Measurements from ENCODE around the gene AHRR. TPM values are rescaled to one million over a fixed set of nuclear protein-coding genes. Genes with fewer than 3 reads are reported as not detected.
"Not testable (repeated sequence)": the region's sequence is repeated elsewhere in the genome, so short reads cannot be mapped to it uniquely, and the experiment has no call there.

The AHRR gene
- total RNA-seq, 6 experiments from 2014 or later: 0.06 to 0.81 (median 0.43) TPM

GRCh38 chr5:485946-486491 is 164.5 kb downstream of the AHRR start:
- no peak for TF ChIP-seq POLR2A (IDR thresholded peaks at IDR 0.05)
- TF ChIP-seq CTCF (IDR thresholded peaks at IDR 0.05): no peak
- WGBS (ENCODE audit: insufficient coverage, low coverage, low lambda C conversion rate, missing lambda C conversion rate): no CpG with 5 or more reads among the region's 23 CpGs
- DNase-seq: no peak
- H3K27ac ChIP-seq: no peak overlapping the region
- intact Hi-C loops (cut with DNase I): no loop called here
- ATAC-seq: no peak
- no peaks in the 10 kb centered on the region for H3K36me3 ChIP-seq
- H3K4me1 ChIP-seq: no peaks in the 10 kb centered on the region
- no peaks in the 10 kb centered on the region for H3K9me3 ChIP-seq
- no peaks in the 10 kb centered on the region for H3K27me3 ChIP-seq
- no peak overlapping the region for H3K4me3 ChIP-seq

DNA sequence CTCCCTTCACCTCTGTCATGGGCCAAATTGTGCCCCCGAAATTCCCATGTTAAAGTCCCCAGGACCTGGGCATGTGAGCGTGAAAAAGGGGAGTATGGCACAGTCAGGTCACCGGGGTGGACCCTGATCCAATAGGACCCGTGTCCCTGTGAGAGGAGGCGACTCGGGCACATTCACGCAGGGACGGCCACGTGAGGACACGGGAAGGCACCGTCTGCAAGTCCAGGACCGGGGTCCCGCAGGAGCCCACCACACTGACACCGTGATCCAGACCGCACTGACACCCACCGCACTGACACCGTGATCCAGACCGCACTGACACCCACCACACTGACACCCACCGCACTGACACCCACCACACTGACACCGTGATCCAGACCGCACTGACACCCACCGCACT is 165.1 kb downstream of the AHRR start:
- no CpG with 5 or more reads among the region's 22 CpGs for WGBS (ENCODE audit: insufficient coverage, low coverage, low lambda C conversion rate, missing lambda C conversion rate)
- H3K27ac ChIP-seq; H3K36me3 ChIP-seq; H3K27me3 ChIP-seq; ATAC-seq; H3K4me3 ChIP-seq; H3K4me1 ChIP-seq; intact Hi-C loops (cut with DNase I); H3K9me3 ChIP-seq; DNase-seq: not testable (repeated sequence)

Other genes starting within 250 kb of the AHRR start
- gene PLEKHG4B, start 229.5 kb upstream of the AHRR start, total RNA-seq: under 1 TPM in 2 of 6 experiments, not detected in 4; 0.13 to 0.18 TPM
- not detected for gene LRRC14B, start 130.2 kb upstream of the AHRR start, total RNA-seq
- gene CCDC127, start 103.6 kb upstream of the AHRR start, total RNA-seq: 1 to 10 TPM; 1.2 to 3.6 (median 2.2) TPM
- 100 to 1,000 TPM; 165 to 223 (median 188) TPM for gene SDHA, start 103.4 kb upstream of the AHRR start, total RNA-seq
- gene PDCD6, start 50.1 kb upstream of the AHRR start, total RNA-seq: 10 to 100 TPM; 33.4 to 52.2 (median 41.3) TPM
- 10 to 100 TPM; 14.6 to 24.3 (median 20.0) TPM for gene EXOC3, start 121.5 kb downstream of the AHRR start, total RNA-seq
- 1 to 10 TPM in 2 of 6 experiments, under 1 TPM in 4; 0.32 to 1.8 (median 0.46) TPM for gene SLC9A3, start 202.7 kb downstream of the AHRR start, total RNA-seq